HUES64 (cell line): ENCODE results near the gene VDAC2.

Experiments
- H3K27ac ChIP-seq: 2 replicates; pipeline ENCODE4 v1.7.0; 2013; ENCODE audit warnings: low read depth, low read length, inconsistent platforms
- H3K27me3 ChIP-seq: 2 replicates; pipeline ENCODE4 v1.6.1; 2013; ENCODE audit warnings: mild to moderate bottlenecking, low read length; ENCODE audit not compliant: insufficient read depth
- H3K36me3 ChIP-seq: 2 replicates; pipeline ENCODE4 v1.6.1; 2013; ENCODE audit warnings: mild to moderate bottlenecking, low read length; ENCODE audit not compliant: insufficient read depth
- H3K4me1 ChIP-seq: 2 replicates; pipeline ENCODE4 v1.6.1; 2013; ENCODE audit warnings: mild to moderate bottlenecking, low read length, moderate library complexity; ENCODE audit not compliant: insufficient read depth
- H3K4me3 ChIP-seq: 2 replicates; pipeline ENCODE4 v1.5.1; 2013; ENCODE audit warnings: mild to moderate bottlenecking, low read length, moderate library complexity
- H3K9ac ChIP-seq: 2 replicates; pipeline ENCODE4 v1.6.1; 2013; ENCODE audit warnings: mild to moderate bottlenecking, low read depth, low read length
- H3K9me3 ChIP-seq: 2 replicates; pipeline ENCODE4 v1.6.1; 2013; ENCODE audit warnings: low read depth, low read length; ENCODE audit not compliant: insufficient read depth
- WGBS: fragments of 150-250, 120-280 bp; methylation state at CpG from one replicate; pipeline ENCODE4 v1.1.7; 2013; ENCODE audit warnings: missing lambda C conversion rate; 5-methylcytosine and 5-hydroxymethylcytosine counted together

VDAC2 gene

DNA sequence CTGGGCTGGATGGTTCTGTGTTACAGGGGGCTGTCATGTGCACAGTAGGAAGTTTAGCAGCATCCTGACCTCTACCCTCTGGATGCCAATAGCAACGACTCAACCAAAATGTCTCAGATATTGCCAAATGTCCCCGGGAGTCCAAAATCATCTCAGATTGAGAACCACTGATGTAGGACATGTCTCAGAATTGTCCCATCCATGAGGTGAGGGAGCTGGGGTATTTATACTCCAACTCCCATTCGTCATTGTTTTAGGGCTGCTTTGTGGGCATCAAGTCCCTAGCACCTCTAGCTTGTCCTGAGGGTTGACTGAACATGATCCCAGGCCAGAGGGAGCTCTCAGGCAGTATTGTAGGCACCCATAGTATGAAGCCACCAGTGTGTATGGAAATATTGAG, 50.4 kb downstream of the VDAC2 start:
- 63% methylated on average over 3 of the region's 3 CpGs for WGBS
- H3K4me1 ChIP-seq: no peaks in the 10 kb centered on the region
- no peak overlapping the region for H3K27ac ChIP-seq

GRCh38 chr10:75261813-75262705, 51.5 kb downstream of the VDAC2 start:
- Histone ChIP-seq H3K27me3 (no peaks in the 10 kb centered on the region), H3K4me1 (no peaks in the 10 kb centered on the region), H3K9ac (no peak overlapping the region), H3K4me3 (no peak overlapping the region), H3K27ac (no peak overlapping the region), H3K36me3 (no peaks in the 10 kb centered on the region), H3K9me3 (no peaks in the 10 kb centered on the region)
- WGBS: 90% methylated on average over 25 of the region's 25 CpGs

More for the DNA sequence above, 50.4 kb downstream of the VDAC2 start:
- H3K9me3 ChIP-seq: no peaks in the 10 kb centered on the region
- H3K27me3 ChIP-seq: no peaks in the 10 kb centered on the region
- H3K36me3 ChIP-seq: no peaks in the 10 kb centered on the region
- H3K4me3 ChIP-seq: no peak overlapping the region
- H3K9ac ChIP-seq: no peak overlapping the region

GRCh38 chr10:75263806-75264205, 53.2 kb downstream of the VDAC2 start:
- 95% methylated on average over 1 of the region's 1 CpG for WGBS
- Histone ChIP-seq H3K9me3 (no peaks in the 10 kb centered on the region), H3K36me3 (no peaks in the 10 kb centered on the region), H3K27me3 (no peaks in the 10 kb centered on the region), H3K4me3 (no peak overlapping the region), H3K4me1 (no peaks in the 10 kb centered on the region), H3K27ac (no peak overlapping the region), H3K9ac (no peak overlapping the region)

DNA sequence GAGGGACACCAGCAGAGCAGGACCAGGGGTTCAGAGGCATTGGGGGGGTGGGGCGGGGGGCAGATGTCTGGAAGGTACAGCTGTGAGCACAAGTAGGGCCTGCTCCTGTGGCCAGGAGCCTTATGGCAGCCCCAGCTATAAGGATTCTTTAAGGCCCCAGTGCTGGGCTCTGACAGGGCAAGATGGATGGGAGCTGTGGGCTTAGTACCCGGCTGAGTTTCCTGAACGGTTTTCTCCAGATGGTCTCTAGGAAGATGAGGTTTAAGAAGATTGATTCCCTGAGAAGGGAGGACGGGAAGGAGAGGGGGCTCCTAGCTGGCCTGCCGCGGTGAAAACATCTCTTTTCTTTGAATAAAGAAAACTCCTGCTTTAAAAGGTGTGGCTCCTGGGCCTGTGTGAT, 55.3 kb downstream of the VDAC2 start:
- no peak overlapping the region for H3K27ac ChIP-seq
- H3K9me3 ChIP-seq: no peaks in the 10 kb centered on the region
- H3K4me1 ChIP-seq: no peaks in the 10 kb centered on the region
- H3K4me3 ChIP-seq: no peak overlapping the region
- no peaks in the 10 kb centered on the region for H3K27me3 ChIP-seq
- WGBS: 79% methylated on average over 6 of the region's 6 CpGs
- no peaks in the 10 kb centered on the region for H3K36me3 ChIP-seq
- no peak overlapping the region for H3K9ac ChIP-seq

DNA sequence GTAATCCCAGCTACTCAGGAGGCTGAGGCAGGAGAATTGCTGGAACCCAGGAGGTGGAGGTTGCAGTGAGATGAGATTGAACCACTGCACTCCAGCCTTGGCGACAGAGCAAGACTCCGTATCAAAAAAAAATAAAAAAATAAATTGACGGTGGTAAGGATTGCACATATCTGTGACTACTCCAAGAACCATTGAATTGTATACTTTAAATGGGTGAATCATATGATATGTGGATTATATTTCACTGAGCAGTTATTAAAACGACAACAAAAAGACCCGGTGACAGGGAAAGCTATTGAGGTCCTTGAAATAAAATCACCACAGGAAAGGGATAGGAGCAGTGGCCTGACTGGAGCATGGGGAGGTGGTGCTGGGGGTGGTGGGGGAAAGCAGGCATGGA, 56.3 kb downstream of the VDAC2 start:
- H3K27ac ChIP-seq: no peak overlapping the region
- H3K4me1 ChIP-seq: no peaks in the 10 kb centered on the region
- H3K27me3 ChIP-seq: no peaks in the 10 kb centered on the region
- no peak overlapping the region for H3K9ac ChIP-seq
- 99% methylated on average over 5 of the region's 5 CpGs for WGBS
- no peak overlapping the region for H3K4me3 ChIP-seq
- no peaks in the 10 kb centered on the region for H3K9me3 ChIP-seq
- no peaks in the 10 kb centered on the region for H3K36me3 ChIP-seq

- 98% methylated on average over 5 of the region's 5 CpGs for WGBS
Observed at GRCh38 chr10:75269605-75270004, 59.0 kb downstream of the VDAC2 start.

DNA sequence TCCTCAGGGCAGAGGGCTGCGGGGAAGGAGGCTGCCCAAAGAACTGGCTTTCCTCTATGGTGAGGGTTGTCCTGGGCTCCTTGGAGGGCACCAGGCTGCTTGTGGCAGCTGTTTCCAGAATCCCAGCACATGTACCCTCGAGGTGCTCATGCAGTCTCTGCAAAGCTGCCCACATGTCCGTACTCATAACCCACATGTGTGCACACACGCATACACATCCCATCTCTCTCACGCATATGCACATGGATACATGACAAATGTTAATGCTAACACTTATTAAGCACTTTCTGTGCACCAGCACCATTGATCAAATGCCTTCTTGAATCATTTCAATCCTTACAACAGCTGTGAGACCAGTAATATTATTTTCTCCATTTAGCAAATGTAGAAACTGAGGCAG, 61.5 kb downstream of the VDAC2 start:
- no peaks in the 10 kb centered on the region for H3K9me3 ChIP-seq
- H3K27me3 ChIP-seq: no peaks in the 10 kb centered on the region
- no peak overlapping the region for H3K27ac ChIP-seq
- H3K9ac ChIP-seq: no peak overlapping the region
- no peaks in the 10 kb centered on the region for H3K36me3 ChIP-seq
- H3K4me3 ChIP-seq: no peak overlapping the region
- 92% methylated on average over 5 of the region's 5 CpGs for WGBS
- H3K4me1 ChIP-seq: no peaks in the 10 kb centered on the region; the same call in 1 of the 2 replicates

More at GRCh38 chr10:75269605-75270004, 59.0 kb downstream of the VDAC2 start:
- no peaks in the 10 kb centered on the region for H3K27me3 ChIP-seq
- H3K27ac ChIP-seq: no peak overlapping the region
- no peak overlapping the region for H3K9ac ChIP-seq
- H3K9me3 ChIP-seq: no peaks in the 10 kb centered on the region
- no peak overlapping the region for H3K4me3 ChIP-seq
- no peaks in the 10 kb centered on the region for H3K36me3 ChIP-seq
- no peaks in the 10 kb centered on the region for H3K4me1 ChIP-seq

- WGBS: 89% methylated on average over 5 of the region's 7 CpGs
- Histone ChIP-seq H3K36me3 (no peaks in the 10 kb centered on the region), H3K9ac (no peak overlapping the region), H3K9me3 (no peaks in the 10 kb centered on the region), H3K27ac (no peak overlapping the region), H3K27me3 (no peaks in the 10 kb centered on the region), H3K4me3 (no peak overlapping the region), H3K4me1 (no peaks in the 10 kb centered on the region; the same call in 1 of the 2 replicates)
Observed at GRCh38 chr10:75272896-75273295, 62.3 kb downstream of the VDAC2 start.

DNA sequence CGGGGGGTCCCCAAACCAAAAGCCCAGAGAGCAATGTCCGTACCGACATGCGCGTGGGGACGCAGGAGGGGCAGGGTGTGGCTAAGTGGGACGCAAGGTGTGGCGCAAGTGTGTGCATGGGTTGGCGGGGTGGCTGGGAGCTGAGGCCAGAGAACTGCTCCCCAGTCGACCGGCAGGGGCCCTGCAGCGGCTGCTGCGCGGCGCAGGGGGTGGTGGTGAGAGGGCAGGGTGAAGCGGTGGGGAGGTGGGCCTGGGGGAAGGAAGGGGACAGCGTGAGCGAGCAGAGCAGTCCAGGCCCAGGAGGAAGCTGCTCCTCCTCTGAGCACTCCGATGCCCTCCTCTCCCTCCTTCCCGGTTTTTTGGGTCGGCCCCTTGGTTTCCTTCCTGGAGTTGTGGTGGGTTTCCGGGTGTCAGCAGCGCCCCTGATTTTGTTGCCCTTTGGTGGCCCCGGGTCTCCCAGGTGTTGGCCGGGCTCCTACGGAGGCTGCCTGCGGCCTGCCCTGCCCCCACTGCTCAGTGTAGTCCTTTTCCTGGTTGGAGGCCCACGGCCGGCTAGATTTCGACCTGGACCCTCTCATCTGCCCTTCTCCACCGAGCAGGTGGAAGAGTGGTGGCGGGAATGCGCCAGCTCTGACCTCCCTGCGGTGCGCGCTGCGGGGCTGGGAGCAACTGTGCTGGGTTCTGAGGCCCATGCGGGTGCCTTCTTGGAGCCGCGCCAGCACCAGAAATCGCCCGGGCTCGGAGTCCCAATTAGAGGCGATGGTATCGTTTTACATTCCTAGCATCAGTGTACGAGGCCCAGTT, 65.7 kb downstream of the VDAC2 start:
- H3K9ac ChIP-seq: no peak overlapping the region
- H3K36me3 ChIP-seq: no peaks in the 10 kb centered on the region
- 91% methylated on average over 46 of the region's 46 CpGs for WGBS
- no peaks in the 10 kb centered on the region for H3K9me3 ChIP-seq
- no peak overlapping the region for H3K4me3 ChIP-seq
- no peak overlapping the region for H3K27ac ChIP-seq
- H3K4me1 ChIP-seq: no peaks in the 10 kb centered on the region; the same call in 1 of the 2 replicates
- H3K27me3 ChIP-seq: no peaks in the 10 kb centered on the region

GRCh38 chr10:75280236-75280635, 69.6 kb downstream of the VDAC2 start:
- Histone ChIP-seq H3K4me3 (no peak overlapping the region), H3K36me3 (no peaks in the 10 kb centered on the region), H3K27me3 (peaks cover 6% of the 10 kb centered on the region; the same call in 1 of the 2 replicates), H3K9me3 (no peaks in the 10 kb centered on the region), H3K4me1 (no peaks in the 10 kb centered on the region; the same call in 1 of the 2 replicates), H3K27ac (no peak overlapping the region), H3K9ac (no peak overlapping the region)
- 95% methylated on average over 1 of the region's 2 CpGs for WGBS
